ENCODE results near the gene VPS39.
A peak's percentile ranks its signal among the peaks of the same experiment; 100 is the strongest.

Gene VPS39

DNA sequence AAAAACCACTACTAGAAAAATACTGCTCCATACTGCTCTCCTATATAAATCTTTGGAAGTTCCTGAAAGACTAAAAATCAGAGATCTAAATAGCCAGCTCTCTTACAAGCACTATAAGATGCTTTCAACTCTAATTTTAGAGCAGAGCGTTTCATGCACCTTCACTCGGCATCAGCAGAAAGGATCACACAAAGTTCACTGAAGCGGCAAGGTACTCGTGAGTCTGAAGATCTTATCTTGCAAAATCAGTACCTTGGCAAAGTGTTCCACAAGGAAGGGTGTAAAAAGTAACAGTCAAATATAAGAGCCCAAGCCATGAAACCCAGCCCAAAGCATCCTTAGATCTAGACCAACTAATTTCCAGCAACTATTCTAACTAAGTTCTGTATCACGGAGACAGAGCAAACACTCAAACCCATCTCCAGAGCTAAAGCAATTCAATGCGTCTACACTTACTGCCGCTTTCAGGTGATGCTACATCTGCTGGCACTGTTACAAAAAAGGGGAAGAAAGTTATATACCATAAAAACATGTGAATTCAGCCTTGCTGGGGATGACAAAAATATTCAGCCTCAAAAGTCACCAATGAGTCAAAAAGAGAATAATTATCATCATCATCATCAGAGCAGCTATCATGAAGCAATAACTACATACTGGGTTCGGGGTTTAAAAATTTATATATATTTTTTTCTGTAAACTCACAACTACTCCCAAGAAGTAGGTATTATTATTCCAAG is 16.3 kb downstream of the VPS39 start:
- in situ Hi-C loops (cut with MboI; ENCODE audit: low pct_unique_long_range_greater_than_20kb, low sequenced_read_pairs, unreplicated experiment): no loop called here
- no peak for DNase-seq (ENCODE audit: low spot score)
- TF ChIP-seq, protein P1, sequence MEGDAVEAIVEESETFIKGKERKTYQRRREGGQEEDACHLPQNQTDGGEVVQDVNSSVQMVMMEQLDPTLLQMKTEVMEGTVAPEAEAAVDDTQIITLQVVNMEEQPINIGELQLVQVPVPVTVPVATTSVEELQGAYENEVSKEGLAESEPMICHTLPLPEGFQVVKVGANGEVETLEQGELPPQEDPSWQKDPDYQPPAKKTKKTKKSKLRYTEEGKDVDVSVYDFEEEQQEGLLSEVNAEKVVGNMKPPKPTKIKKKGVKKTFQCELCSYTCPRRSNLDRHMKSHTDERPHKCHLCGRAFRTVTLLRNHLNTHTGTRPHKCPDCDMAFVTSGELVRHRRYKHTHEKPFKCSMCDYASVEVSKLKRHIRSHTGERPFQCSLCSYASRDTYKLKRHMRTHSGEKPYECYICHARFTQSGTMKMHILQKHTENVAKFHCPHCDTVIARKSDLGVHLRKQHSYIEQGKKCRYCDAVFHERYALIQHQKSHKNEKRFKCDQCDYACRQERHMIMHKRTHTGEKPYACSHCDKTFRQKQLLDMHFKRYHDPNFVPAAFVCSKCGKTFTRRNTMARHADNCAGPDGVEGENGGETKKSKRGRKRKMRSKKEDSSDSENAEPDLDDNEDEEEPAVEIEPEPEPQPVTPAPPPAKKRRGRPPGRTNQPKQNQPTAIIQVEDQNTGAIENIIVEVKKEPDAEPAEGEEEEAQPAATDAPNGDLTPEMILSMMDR (IDR thresholded peaks at IDR 0.05; ENCODE audit: extremely low read depth, insufficient read depth, missing control alignments): no peak

DNA sequence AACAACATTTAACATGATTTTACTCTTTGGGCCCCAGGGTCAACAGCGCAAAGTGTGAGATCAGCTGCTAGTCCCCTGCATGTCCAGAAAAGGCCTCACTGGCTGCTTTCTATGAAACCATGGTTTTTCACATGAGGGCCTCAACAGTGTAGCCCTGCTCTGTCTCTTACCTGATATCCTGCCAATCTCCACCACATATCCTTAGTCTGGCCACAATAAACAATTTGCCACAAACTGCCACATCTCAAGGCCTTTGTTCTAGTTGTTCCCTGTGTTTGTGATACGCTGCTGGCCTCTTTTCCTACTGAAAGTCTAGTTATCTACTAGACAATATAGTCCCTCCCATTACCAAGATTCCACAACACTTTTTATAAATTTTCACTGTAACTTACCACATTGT is 17.7 kb downstream of the VPS39 start:
- TF ChIP-seq, protein P1 (IDR thresholded peaks at IDR 0.05; ENCODE audit: extremely low read depth, insufficient read depth, missing control alignments): no peak
- no peak for DNase-seq (ENCODE audit: low spot score)
- in situ Hi-C loops (cut with MboI; ENCODE audit: low pct_unique_long_range_greater_than_20kb, low sequenced_read_pairs, unreplicated experiment): no loop called here

DNA sequence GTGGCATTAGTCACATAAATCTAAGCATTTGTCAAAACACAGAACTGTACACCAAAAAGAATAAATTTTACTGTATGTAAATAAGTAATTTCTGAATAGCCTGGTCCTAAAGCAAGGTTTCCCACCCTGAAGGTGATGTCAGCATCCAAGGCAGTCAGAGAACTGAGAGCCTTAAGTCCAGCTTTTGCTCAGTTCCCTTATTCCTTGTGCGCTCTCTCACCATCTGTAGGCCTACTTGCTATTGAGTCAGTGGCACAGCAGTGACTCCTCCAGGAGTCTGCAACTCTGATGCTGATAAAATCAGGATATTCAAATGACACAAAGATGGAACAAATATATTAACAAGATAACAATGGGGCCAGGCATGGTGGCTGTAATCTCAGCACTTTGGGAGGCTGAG is 22.3 kb downstream of the VPS39 start:
- no peak for DNase-seq (ENCODE audit: low spot score)
- in situ Hi-C loops (cut with MboI; ENCODE audit: low pct_unique_long_range_greater_than_20kb, low sequenced_read_pairs, unreplicated experiment): no loop called here
- TF ChIP-seq, protein P1 (IDR thresholded peaks at IDR 0.05; ENCODE audit: extremely low read depth, insufficient read depth, missing control alignments): no peak

DNA sequence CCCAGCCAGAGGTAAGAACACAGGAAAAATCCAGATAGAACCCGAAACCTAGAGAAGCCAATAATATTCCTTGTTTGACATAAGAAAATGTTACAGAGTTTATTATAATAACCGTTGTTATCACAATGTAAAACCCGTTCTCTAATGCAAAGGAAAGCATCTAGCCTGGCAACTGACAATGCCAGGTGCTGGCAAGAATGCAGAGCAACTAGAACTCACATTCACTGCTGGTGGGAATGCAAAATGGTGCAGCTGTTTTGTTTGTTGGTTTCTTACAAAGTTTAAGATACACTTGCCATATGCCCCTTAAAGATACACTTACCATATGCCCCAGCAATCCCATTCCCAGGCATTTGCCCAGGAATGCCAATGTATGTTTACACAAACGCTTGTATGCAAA is 23.4 kb downstream of the VPS39 start:
- TF ChIP-seq, protein P1 (IDR thresholded peaks at IDR 0.05; ENCODE audit: extremely low read depth, insufficient read depth, missing control alignments): no peak
- in situ Hi-C loops (cut with MboI; ENCODE audit: low pct_unique_long_range_greater_than_20kb, low sequenced_read_pairs, unreplicated experiment): no loop called here
- no peak for DNase-seq (ENCODE audit: low spot score)

DNA sequence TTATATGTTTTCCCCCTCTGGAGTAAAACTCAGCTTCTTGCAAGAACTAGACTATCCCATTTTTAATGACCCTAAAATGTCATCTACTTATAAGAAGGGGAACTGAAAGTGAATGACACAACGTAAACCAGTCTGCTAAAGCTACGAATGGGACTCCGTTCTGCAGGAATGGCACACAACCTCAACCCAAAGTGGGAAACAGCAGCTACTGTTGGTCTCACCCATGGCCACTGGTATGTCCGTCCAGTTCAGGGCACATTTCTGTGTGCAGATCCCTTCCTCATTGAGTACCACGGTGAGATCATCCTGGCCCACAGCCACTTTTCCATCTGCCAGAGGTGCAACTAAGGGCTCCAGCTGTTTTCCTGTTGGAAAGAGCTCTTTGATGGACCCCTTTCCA is 23.8 kb downstream of the VPS39 start:
- in situ Hi-C loops (cut with MboI; ENCODE audit: low pct_unique_long_range_greater_than_20kb, low sequenced_read_pairs, unreplicated experiment): no loop called here
- DNase-seq (ENCODE audit: low spot score): peak; percentile 24
- TF ChIP-seq, protein P1 (IDR thresholded peaks at IDR 0.05; ENCODE audit: extremely low read depth, insufficient read depth, missing control alignments): no peak

DNA sequence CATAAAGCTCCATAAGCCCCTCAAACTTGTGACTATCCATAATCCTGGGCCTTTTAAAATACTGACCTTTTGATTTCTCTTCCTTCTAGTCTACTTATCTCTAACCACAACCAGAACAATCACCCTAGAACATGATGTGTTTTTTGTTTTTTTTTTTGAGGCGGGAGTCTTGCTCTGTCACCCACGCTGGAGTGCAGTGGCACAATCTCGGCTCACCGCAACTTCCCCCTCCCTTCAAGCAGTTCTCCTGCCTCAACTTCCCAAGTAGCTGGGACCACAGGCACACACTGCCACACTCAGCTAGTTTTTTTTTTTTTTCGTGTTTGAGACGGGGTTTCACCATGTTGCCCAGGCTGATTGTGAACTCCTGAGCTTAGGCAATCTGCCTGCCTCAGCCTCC is 25.1 kb downstream of the VPS39 start:
- no peak for DNase-seq (ENCODE audit: low spot score)
- TF ChIP-seq, protein P1 (IDR thresholded peaks at IDR 0.05; ENCODE audit: extremely low read depth, insufficient read depth, missing control alignments): no peak
- in situ Hi-C loops (cut with MboI; ENCODE audit: low pct_unique_long_range_greater_than_20kb, low sequenced_read_pairs, unreplicated experiment): no loop called here

Measured in GM13977 (cell line).